Measurements from ENCODE around the gene MEF2D.

Gene MEF2D

DNA sequence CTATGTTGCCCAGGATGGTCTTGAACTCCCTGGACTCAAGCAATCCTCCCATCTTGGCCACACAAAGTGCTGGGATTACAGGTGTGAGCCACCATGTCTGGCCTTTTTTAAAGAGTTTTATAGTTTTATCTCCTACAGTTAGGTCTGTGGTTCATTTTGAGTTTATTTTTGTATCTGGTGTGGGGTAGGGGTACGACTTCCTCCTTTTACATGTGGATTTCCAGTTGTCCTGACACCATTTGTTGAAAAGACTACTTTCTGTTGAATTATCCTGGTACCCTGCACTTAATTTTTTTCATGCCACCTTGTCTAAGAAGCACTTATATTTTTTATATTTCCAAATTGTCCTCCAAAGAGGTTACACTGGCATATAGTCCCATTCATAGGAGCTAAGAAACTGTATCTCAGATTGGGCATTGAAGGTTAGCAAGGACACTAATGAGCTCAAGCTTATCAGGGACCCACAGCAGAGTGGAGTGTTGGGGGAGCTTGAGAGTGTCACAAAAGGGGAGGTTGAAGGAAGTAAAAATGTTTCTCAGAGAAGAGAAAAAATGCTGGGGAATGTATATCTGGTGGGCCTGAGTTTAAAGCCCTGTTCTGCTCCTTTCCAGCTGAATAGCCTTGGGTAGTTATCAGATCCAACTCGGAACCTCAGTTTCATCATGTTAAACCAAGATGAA is 23.4 kb upstream of the MEF2D start:
- no peak for DNase-seq

DNA sequence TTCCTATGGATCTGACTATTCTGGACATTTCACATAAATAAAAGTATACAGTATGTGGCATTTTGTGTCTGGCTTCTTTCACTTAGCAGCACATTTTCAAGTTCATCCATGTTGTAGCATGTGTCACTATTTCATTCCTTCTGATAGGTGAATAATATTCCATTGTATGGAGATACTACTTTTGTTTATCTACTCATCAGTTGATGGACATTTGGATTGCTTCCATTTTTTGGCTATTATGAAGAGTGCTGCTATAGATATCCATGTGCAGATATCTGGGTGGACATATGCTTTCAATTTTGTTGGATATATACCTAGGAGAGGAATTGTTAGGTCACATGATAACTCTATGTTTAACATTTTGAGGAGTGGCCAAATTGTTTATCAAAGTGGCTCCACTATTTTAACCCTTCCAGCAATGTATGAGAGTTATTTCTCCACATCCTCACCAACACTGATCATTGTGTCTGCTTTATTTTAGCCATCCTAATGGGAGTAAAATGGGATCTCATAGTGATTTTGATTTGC is 21.9 kb upstream of the MEF2D start:
- no peak for DNase-seq

DNA sequence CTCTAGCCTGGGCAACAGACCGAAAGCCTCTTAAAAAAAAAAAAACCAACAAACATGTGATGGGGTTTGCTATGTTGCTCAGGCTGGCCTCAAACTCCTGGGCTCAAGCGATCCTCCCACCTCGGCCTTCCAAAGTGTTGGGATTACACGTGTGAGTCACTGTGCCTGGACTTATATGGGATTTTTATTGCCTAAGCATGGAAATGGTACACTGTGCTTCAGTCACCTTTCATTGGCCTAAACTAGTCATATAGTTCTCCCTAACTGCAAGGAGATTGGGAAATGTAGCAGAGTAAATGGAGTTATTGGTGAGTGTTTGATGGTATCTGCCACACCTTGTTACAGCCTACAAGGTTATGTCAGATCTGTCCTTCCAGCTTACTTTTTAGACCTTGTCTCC is 17.2 kb upstream of the MEF2D start:
- DNase-seq, result no peak

DNA sequence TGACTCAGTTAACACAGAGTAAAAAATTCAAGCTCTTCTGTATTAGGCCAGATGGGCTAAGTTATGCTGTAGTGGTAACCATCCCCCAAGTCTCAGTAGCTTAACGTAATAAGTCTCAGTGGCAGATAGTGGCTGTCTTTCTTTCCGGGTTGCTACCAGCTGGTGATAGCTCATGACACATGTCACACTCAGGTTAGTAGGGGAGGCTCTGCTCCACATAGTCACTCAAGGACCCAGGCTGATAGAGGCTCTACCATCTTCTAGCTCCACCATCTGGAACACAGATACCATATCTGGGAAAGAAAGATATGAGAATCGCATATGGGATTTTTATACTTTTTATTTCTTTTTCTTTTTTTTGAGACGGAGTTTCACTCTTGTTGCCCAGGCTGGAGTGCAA is 16.2 kb upstream of the MEF2D start:
- no peak for DNase-seq

GRCh38 chr1:156515956-156516355 is 15.4 kb upstream of the MEF2D start:
- DNase-seq, result no peak

DNA sequence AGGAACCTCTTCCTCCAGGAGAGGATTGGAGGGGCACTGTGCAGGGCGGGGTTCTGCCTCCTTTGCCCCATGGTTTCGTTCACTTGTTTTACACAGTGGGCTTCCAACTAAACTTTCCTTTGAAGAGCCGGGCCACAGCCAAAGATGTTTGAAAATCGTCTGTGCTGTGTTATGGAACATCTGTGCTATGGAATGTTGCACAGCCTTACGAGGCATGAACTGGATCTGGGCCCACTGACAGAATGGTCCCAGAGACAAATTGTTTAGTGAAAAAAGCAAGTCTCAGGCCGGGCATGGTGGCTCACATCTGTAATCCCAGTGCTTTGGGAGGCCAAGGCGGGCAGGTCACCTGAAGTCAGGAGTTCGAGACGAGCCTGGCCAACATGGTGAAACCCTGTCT is 12.6 kb upstream of the MEF2D start:
- no peak for DNase-seq

- DNase-seq, result no peak
Observed at GRCh38 chr1:156511644-156512043, 11.1 kb upstream of the MEF2D start.

GRCh38 chr1:156510709-156511108 is 10.1 kb upstream of the MEF2D start:
- no peak for DNase-seq

GRCh38 chr1:156509424-156510034 is 9.0 kb upstream of the MEF2D start:
- no peak for DNase-seq

- DNase-seq, result no peak
Observed at GRCh38 chr1:156508955-156509234, 8.3 kb upstream of the MEF2D start.

DNA sequence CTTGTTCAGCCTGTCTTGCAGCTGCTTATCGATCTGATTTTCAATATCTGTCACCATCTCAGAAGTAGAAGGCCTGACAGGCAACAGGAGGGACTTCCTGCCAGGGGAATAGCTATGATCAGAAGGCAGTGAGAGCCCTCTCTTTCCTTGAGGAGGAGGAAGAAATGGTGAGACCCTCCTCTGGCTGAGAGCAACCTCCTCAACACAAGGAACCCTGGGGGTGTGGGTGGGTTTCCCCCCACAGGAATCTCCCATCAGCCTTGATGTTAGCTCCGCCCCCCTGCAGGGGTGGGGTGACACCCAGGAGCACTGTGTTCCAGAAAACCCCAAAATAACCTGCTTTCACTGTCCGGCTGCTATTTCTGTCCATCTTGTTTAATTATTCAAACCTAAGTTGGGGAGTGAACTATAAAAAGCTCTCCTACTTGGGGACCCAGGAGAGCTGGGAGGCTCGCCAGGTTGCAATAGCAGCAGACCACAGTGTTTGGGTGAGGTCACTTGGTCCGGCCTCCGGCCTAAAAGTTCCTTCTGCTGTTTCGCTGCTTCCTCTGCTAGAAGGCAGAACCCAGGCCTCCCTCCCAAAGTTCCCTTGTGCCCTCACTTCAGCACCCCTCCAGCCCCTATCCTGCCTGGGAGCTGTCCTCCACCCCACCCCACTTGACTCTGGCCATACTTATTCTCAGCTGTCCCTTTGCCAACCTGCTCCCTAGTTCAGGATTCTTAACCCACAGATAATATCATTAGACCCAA is 7.8 kb upstream of the MEF2D start:
- DNase-seq, result no peak

GRCh38 chr1:156506450-156506849 is 5.9 kb upstream of the MEF2D start:
- no peak for DNase-seq

DNA sequence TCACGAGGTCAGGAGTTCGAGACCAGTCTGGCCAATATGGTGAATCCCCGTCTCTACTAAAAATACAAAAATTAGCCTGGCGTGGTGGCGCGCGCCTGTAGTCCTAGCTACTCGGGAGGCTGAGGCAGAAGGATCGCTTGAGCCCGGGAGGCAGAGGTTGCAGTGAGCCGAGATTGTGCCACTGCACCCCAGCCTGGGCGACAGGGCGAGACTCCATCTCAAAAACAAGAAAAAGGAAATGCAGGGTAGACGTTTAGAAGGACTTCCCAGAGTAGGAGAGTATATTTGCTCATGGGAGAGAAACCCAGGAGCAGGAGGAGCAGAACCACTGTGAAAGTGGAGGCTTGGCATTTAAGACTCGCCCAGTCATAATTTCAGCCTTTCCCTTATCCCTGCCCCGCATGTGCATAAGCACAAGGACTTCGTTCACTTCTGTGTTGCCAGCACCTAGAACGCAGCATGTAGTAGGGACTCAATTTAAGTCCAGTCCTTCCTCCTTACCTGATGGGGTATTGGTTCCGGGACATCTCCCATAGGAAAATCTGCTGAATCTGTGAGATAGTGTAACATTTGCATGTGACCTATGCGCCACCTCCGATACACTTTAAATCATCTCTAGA is 5.2 kb upstream of the MEF2D start:
- no peak for DNase-seq

GRCh38 chr1:156504821-156505678 is 4.5 kb upstream of the MEF2D start:
- peak; percentile 94 for DNase-seq

DNA sequence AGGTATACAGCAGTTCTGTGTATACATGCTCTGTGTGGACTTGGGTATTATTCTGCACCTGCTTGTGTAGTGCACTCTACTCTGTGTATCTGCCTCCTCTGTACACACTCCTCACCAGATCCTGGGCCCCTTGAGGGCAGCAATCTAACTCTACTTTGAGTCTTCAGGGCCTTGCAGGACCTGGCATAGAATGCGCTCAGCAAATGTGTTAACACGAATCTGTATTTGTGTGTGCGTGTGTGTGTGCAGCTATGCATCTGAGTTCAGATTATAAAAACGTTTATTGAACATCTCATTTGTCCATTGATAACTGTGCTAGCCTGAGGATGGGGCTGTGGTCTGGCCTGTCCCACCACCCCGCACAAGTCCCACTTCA is 3.9 kb upstream of the MEF2D start:
- DNase-seq, result peak; percentile 24

DNA sequence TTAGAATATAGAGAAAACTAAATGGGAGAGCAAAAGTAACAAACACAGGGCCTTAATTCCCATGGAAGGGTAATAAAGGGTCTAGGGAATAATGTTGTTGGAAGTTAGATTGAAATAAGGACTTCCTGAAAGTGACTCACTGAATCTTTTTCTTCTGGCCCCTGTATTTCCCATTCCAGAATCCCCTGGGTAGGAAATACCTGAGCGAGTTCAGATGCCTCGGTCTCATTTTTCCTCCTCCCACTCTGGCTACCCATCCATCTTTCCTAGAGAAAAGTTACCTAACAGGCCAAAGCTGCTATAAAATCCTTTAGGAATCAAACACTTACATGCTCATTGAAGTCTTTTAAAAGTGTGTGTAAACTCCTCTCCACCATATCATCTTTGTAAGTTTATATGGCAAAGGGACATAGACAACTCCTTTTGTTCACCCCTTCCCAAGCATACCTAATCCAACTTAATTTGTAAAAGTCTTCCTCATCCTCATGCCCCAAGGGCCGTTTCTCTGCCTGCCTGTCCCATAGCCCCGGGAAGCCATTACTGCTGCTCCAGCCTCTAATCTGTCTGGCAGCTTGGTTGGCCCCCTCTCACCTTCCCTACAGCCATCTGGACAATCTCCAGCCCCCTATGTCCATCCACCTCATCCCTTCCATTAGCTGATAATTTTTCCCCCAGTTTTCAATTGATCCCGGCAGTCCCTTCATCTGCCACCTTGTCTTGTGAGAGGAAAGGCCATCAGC is 3.3 kb upstream of the MEF2D start:
- DNase-seq, result no peak

- DNase-seq, result no peak
Observed at GRCh38 chr1:156502894-156503697, 2.5 kb upstream of the MEF2D start.

GRCh38 chr1:156502391-156502893 is 1.9 kb upstream of the MEF2D start:
- no peak for DNase-seq

- peak; percentile 91 for DNase-seq
Observed at GRCh38 chr1:156500793-156501506, 375 bp upstream of the MEF2D start.

- DNase-seq, result peak; percentile 25
Observed at GRCh38 chr1:156499842-156500542, 583 bp downstream of the MEF2D start.
